Stimulated activated CD4-positive, alpha-beta T cell treated with anti-CD3 and anti-CD28 coated beads, Interleukin-4, amount 100 ng/mL, for 4 hours (primary cell): ENCODE data around the gene PLP1.
A peak's percentile ranks its signal among the peaks of the same experiment; 100 is the strongest.
"Not testable (repeated sequence)": the region's sequence is repeated elsewhere in the genome, so short reads cannot be mapped to it uniquely, and the experiment has no call there.

Experiments
- DNase-seq, 2 experiments: peaks; one replicate each; pipeline ENCODE4 v3.0.0-alpha.2; 2020

Gene PLP1

GRCh38 chrX:103781706-103782105, 5.1 kb downstream of the PLP1 start:
- DNase-seq, result no peak

GRCh38 chrX:103782640-103783039, 6.0 kb downstream of the PLP1 start:
- DNase-seq, result no peak

DNA sequence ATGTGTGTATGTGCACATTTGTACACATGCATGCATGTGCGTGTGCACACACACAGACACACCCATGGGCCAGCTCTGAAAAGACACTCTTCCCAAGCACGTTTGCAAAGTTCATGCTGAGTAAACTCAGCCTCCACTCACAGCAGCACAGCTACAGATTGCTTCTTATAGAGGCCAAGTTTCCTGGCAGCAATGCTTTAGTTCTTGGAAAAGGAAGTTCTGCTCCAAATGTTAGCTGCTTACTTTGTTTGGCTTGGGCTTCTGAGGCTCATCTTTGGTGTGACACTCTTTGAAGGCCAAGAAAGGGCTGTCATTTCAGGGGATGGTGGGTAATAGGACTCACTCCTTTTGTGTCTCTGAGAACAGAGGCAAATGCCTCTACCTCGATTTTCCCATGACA, 6.6 kb downstream of the PLP1 start:
- DNase-seq, result no peak

DNA sequence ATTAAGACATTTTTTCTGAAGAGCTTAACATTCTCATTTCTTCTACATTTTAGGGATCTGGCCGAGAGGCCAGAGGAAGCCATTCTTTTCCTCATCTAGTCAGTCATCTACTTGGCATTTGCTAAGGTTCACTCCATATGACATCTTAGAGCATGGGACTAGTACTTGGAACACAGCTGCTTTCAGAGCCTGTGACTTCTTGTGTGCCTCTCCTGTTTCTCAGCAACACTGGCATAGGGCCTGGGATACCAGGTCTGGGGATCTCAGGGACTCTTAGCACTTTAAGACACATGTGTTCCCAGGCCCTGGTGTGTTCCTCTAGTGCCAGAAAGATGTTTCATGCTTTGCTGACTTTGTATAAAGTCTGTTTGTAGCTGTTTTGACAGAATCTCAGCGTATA, 7.3 kb downstream of the PLP1 start:
- no peak for DNase-seq

DNA sequence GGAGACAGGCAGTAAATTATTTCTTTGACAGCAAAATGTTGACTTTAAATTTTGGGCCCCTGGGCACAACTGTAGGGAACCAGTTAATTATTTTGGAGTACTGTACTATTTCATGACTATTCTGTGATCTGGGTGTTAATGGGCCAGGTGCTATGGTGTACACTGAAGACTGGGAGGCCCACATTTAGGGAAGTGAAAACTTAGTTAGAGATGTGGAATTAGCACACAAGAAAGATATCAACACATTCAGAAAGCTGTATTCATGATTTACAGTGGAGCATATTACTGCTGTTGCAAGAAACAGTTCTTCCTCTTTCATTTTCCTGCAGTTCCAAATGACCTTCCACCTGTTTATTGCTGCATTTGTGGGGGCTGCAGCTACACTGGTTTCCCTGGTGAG, 12.4 kb downstream of the PLP1 start:
- no peak for DNase-seq

DNA sequence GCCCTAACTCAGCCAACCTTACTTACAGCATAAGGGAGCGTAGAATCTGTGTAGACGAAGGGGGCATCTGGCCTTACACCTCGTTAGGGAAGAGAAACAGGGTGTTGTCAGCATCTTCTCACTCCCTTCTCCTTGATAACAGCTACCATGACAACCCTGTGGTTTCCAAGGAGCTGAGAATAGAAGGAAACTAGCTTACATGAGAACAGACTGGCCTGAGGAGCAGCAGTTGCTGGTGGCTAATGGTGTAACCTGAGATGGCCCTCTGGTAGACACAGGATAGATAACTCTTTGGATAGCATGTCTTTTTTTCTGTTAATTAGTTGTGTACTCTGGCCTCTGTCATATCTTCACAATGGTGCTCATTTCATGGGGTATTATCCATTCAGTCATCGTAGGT, 14.6 kb downstream of the PLP1 start:
- no peak for DNase-seq

GRCh38 chrX:103791826-103792485, 15.3 kb downstream of the PLP1 start:
- no peak for DNase-seq

DNA sequence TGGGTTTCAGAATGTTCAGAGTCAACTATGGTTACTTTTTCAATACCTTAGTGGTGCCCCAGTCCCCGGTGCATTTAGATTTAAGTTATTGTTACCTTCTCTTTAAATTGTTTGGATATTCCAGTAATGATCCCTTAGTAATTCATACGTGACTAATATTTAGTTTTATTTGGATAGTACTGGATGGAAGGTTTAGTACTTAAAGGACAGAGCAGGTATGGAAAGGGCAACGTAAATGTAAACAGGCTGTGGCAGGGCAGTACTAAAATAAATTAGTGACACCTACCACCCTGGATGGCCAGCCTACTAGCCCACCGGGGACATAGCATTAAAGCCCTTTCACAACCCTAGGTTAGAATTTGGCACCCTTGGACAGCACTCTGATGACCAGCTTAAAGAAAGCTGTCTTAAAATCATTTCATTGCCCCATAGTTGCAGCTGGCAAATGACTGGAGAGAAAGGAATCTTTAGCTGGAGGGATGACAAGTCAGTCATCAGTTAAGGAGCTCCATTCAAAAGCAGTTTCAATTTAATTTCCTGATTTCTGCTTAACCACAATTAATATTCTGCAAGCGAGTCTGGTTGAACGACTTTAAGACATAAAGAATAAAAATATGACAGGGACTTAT, 16.4 kb downstream of the PLP1 start:
- DNase-seq, result no peak

GRCh38 chrX:103793545-103793940, 16.9 kb downstream of the PLP1 start:
- DNase-seq, result no peak

DNA sequence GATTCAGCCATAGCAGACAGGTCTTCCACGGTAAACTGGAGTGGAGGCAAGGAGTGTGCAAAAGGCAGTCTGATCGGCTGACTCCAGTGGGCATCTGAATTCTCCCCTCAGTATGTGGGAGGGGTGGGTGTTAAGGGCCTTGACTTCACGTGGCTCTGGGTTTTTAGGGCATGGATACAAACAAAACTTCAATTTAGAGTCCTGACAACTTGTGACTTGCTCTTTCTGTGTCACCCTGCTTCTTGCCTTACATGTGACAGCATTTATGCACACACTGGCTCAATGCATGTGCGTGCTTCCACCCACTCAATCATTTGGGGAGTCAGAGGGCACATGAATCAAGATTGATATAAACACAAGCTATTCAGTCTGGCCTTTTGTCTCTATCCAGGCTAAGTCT, 17.5 kb downstream of the PLP1 start:
- DNase-seq, result no peak

- no peak for DNase-seq
These were observed 21.1 kb downstream of the PLP1 start for GRCh38 chrX:103797691-103798090.

DNA sequence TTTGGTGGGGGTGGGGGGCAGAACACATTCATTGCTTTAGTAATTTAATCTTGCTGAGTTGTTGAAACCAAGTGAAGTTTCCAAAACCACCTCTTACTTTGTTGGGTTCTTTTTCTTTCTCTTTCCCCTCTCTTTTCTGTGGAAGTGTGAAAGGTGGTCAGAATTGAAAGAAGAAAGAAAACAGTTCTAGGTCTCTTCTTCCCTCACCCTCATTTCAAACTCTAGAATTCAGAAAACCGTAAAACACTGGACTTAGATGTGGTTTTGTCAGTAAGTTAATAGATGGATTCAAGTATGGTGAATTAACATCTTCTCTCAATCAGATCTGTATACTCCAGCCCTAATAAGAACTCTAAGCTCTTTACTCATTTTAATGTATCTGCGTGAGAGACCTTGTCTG, 23.7 kb downstream of the PLP1 start:
- no peak for DNase-seq

DNA sequence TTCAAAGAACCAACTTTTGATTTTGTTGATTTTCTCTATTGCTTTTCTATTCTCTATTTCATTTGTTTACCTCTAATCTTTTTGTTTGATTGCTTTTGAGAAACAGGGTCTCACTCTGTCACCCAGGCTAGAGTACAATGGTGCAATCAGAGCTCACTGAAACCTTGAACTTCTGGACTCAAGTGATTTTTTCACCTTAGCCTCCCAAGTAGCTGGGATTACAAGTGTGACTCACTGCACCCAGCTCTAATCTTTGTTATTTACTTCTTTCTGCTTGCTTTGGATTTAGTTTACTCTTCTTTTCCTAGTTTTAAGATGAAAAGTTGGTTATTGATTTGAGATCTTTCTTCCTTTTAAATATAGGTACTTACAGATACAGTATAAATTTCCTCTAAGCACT, 29.2 kb downstream of the PLP1 start:
- DNase-seq, result no peak

DNA sequence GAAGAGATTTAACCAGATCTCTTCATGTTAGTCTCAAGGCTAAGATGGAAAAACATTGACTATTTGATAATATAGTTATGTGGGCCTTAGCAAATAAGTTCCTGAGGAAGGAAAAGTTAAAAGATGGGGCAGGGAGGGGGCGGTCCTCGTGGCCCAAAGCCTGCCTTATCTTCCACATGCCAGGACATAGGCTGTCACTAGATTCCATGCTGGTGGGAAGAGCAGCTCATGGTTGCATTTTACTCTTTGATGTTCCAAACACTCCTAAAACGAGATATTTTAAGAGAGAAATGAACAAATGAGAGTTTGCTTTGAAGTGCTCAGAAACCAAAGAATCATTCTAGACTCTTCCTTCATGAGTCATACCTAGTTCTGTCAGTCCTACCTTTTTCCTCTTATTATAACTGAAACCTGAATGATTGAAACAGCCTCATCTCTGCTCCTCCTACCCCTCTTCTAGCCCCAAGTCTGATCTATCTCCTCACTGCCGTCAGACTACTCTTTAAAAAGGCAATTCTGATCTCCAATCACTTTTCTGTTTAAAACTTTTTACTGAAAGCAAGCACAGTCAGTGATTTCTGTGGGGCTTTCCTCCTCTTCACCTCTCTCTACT, 30.3 kb downstream of the PLP1 start:
- no peak for DNase-seq

DNA sequence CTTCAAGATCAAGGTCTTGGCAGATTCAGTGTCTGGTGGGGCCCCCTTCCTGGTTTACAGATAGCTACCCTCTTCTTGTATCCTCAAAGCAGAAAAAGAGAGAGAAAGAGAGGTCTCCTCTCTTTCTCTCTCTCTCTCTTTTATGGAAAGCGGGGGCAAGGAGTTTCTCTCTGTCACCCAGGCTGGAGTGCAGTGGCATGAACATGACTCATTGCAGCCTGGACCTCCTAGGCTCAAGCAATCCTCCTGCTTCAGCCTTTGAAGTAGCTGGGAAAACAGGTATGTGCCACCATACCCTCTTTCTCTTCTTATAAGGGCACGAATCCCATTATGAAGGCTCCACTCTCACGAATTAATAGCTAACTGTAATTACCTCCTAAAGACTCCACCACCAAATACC, 35.2 kb downstream of the PLP1 start:
- DNase-seq, result no peak

DNA sequence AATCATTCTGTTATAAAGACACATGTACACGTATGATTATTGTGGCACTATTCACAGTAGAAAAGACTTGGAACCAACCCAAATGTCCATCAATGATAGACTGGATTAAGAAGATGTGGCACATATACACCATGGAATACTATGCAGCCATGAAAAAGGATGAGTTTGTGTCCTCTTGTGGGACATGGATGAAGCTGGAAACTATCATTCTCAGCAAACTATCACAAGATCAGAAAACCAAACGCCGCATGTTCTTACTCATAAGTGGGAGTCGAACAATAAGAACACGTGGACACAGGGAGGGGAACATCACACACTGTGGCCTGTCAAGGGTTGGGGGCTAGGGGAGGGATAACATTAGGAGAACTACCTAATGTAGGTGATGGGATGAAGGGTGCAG, 40.5 kb downstream of the PLP1 start:
- not testable (repeated sequence) for DNase-seq

- no peak for DNase-seq
These were observed 40.9 kb downstream of the PLP1 start for GRCh38 chrX:103817502-103817901.

DNA sequence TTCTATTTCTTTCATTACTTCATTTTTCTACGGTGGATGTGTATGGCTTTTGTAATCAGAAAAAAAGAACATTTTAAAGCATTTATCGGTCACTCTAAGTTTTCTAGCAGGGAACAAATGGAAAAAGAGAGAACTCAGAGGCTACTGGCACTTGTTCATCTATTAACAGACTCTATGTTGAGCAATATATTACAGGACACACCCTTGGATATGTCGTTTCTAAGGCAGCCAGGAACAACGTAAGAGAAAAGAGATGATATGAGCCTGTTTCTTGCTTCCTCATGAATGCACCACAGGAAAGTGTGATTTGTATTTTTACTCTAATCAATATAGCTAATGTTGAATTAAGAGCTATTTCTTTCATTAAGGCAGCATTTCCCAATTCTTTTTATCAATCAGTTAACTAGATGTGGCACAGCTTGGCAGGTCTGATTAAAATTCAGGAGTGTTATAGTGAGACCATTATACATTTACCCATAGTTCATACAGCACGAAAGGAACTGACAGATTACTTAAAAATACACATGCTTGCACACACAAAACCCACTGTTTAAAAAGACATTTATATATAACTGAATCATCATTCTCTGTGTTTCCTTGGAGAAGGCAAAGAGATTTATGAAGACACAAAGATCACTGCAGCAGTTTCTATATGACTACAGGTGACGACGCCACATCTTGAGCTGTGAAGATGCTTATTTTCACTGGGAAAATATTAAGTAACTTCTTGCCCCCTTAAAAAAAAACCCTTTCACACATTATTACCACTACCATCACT, 42.4 kb downstream of the PLP1 start:
- no peak for DNase-seq

- DNase-seq, result not testable (repeated sequence)
These were observed 44.2 kb downstream of the PLP1 start for GRCh38 chrX:103820802-103821201.

DNA sequence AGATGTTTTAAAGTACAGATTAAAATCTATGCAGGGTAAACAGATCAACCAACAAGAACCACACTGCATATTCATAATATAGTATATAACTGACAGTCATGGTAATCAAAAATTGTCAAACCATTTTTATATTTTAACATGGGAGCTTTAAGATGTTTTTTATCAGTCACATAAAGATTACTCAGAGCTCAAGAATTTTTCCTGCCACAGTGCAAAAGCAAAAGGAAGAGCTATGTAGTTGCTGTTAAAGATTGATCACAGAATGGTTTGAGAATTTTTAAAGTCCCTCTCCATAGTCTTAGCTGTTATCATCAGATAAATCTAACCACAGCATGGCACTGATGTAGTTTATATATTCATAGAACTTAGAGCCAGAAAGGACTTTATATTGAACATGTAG, 47.0 kb downstream of the PLP1 start:
- DNase-seq, result no peak

DNA sequence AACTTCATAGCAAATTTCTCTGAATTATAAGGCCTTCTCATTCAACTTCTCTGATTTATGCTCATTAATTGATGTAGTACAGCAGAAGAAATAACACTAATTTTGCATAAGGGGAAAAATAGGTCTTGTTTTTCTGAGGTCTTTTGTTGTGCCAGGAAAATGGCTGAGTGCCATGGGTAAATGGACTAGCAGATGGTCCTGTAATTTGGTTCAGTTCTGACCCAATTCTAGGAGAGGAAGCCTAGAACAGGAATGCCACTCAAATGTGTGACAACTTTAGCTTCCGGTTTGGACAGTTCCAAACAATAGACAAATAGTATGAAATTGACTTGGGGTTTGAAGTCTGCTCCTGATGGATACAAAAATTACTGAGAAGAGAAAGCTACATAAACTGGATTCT, 49.2 kb downstream of the PLP1 start:
- no peak for DNase-seq

GRCh38 chrX:103828529-103828928, 51.9 kb downstream of the PLP1 start:
- DNase-seq, result no peak

DNA sequence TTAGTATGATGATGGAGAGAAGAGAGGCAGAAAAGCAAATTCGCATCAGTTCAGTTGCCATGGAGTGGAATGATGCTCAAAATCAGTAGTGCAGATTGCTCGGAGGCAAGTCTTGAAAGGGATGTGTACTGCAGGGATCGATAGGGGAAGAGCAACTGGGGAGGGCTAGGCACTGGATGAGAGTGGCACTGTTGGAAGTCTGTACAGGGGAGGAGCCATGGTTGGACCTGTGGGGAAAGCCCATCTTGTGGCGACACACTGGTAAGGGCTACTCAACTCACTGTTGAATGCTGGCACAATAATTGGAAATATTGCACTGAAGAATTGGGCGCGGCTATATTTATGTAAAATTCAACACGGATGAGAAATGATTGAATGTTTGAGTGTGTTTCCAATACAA, 54.2 kb downstream of the PLP1 start:
- DNase-seq, result no peak

- peak in 1 of 2 experiments; percentile 64 for DNase-seq
These were observed 54.7 kb downstream of the PLP1 start for GRCh38 chrX:103831342-103831802.
